Astrocyte of the cerebellum (primary cell): ENCODE measurements around the gene SNX25.

Source experiments
- DNase-seq: peaks from one replicate; pipeline ENCODE4 v3.0.0-alpha.2; 2011; ENCODE audit warnings: low read depth
- H3K4me3 ChIP-seq: 2 replicates; pipeline ENCODE4 v1.5.1; 2011; ENCODE audit warnings: mild to moderate bottlenecking, low read depth, low read length, moderate library complexity
- CTCF ChIP-seq: IDR thresholded peaks from 2 replicates; pipeline ENCODE4 v1.5.1; 2012; ENCODE audit warnings: low read length, low read depth, moderate library complexity, mild to moderate bottlenecking; ENCODE audit errors: missing control alignments
- in situ Hi-C: cut with HindIII; loops from 2 replicates; pipeline ENCODE4 v1.10.0; 2017; ENCODE audit warnings: low sequenced_read_pairs

Gene SNX25

DNA sequence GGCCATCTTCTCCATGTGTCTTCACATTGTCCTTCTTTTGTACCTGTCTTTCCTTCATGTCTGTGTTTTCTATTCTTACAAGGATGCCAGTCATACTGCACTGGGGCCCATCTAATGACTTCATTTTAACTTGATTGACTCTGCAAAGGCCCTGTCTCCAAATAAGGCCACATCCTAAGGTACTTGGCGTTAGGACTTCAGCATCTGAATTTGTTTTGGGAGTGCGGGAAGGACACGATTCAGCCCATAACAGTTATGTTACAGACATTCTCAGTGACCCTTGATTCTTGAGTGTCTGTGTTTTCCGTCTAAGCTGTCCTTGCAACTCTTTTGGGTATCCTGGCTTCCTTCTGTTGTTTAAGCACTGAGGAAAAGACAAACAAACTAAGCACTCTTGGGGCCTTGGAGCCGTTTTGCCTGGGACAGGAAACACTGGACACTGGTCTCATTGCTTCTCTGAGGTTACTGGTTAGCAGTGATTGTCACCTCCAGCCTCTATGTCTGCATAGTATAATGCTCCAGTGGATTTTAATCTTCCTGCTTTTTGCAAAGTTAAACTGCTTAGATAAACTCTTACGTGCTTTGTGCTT lies 80.7 kb downstream of the SNX25 start:
- no peak for TF ChIP-seq CTCF

DNA sequence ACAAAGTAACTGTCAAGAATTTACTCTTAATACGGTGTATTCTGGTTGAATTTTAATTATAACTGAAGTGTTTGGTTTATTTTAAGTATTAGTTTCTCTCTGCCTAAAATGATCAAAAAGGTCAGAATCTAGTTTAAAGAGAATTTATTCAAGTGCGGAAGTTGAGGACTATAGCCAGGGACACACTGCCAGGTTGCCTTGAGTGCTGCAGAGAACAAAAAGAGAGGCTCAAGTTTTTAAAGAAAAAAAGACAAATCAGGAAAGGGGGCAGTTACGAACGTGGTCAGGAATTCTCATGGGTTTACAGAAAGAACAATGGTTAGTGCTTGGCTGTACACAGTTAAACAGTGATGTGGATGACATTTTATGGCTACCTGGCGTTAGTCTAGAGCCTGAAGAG lies 81.3 kb downstream of the SNX25 start:
- in situ Hi-C loops = no loop called here
- DNase-seq = no peak
- no peak overlapping the region for H3K4me3 ChIP-seq
- TF ChIP-seq CTCF = no peak

More for the DNA sequence above, 80.7 kb downstream of the SNX25 start:
- no peak for DNase-seq
- in situ Hi-C loops = no loop called here
- H3K4me3 ChIP-seq = no peak overlapping the region

GRCh38 chr4:185293202-185293601 lies 83.8 kb downstream of the SNX25 start:
- no peak for TF ChIP-seq CTCF
- no peak for DNase-seq
- no peak overlapping the region for H3K4me3 ChIP-seq
- in situ Hi-C loops = no loop called here

GRCh38 chr4:185296665-185297460 lies 87.5 kb downstream of the SNX25 start:
- no peak overlapping the region for H3K4me3 ChIP-seq
- in situ Hi-C loops = no loop called here
- no peak for TF ChIP-seq CTCF
- DNase-seq = no peak

- no peak for TF ChIP-seq CTCF
- no peak overlapping the region for H3K4me3 ChIP-seq
- DNase-seq = no peak
- in situ Hi-C loops = no loop called here
These were observed 89.5 kb downstream of the SNX25 start for GRCh38 chr4:185298728-185299430.

DNA sequence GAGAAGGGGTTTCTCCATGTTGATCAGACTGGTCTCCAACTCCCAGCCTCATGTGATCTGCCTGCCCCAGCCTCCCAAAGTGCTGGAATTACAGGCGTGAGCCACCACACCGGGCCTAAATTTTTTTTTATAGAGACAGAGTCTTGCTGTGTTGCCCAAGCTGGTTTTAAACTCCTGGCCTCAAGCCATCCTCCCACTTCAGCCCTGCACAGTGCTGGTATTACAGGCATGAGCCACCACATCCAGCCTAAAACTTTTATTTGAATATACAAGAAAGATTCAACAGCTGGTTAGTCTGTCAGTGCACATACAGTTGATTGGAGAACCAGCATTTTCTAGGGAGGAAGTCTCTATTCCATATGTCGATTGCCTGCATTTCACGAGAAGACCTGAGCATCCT lies 95.1 kb downstream of the SNX25 start:
- no peak overlapping the region for H3K4me3 ChIP-seq
- TF ChIP-seq CTCF = no peak
- in situ Hi-C loops = no loop called here
- no peak for DNase-seq
